Measurements from ENCODE around the gene SPEF1.

DNA sequence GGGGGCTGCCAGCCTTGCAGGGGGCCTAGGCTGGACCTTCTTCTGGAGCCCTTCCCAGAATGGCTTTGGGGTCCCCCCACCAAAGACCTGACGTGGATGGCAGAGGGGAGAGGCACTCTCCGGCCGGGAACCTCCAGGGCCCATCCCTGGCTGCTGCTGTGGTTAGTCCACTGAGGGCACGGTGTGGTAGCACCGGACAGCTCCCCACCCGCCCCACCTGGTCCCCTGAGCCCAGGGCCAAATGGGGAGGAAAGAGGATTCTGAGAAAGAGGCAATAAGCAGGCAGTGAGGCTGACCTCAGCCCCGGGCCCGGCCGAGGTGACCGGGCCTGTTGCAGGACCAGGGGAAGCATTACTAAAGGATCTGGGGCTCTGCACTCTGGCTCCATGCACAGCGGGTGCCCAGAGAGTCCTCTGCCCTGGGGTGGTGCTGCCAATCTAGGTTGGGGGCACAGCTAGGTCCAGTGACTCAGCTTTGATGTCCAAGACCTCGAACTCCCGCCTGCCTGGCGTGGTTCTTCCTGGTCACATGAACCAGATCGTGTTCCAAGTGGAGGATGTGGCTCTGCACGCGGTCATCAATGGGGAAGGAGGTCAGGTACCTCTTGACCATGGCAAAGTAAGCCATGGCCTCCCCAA is 3.1 kb upstream of the SPEF1 start:
- no peak for TF ChIP-seq POLR2A (IDR thresholded peaks at IDR 0.05; ENCODE audit: low read length)
- TF ChIP-seq GATA1 (IDR thresholded peaks at IDR 0.05; ENCODE audit: low read depth, low read length): no peak
